HepG2 (cell line): Measurements from ENCODE around the gene CNNM2. TPM values are rescaled to one million over a fixed set of nuclear protein-coding genes. Genes with fewer than 3 reads are reported as not detected.
A peak's percentile ranks its signal among the peaks of the same experiment; 100 is the strongest.

Experiments
- ADNP ChIP-seq: sonication (generic); formaldehyde crosslinking; IDR thresholded peaks from 2 replicates; pipeline ENCODE4 v1.4.0; 2020; ENCODE audit warnings: missing genetic modification reagents
- AHDC1 ChIP-seq: sonication (generic); formaldehyde crosslinking; IDR thresholded peaks from 2 replicates; pipeline ENCODE4 v1.5.1; 2020; ENCODE audit warnings: mild to moderate bottlenecking, missing genetic modification reagents, borderline replicate concordance
- ELK4 ChIP-seq: sonication (generic); formaldehyde crosslinking; IDR thresholded peaks from 2 replicates; pipeline ENCODE4 v1.9.0; 2021; ENCODE audit warnings: missing genetic modification reagents, borderline replicate concordance
- IKZF1 ChIP-seq: fragments of 450-650 bp; IDR thresholded peaks from 2 replicates; pipeline ENCODE4 v1.7.1; 2016
- IKZF5 ChIP-seq: IDR thresholded peaks from 2 replicates; pipeline ENCODE4 v1.6.1; 2018; ENCODE audit warnings: missing genetic modification reagents, mild to moderate bottlenecking, missing compliant biosample characterization
- JUNB ChIP-seq: sonication (generic); formaldehyde crosslinking; IDR thresholded peaks from 2 replicates; pipeline ENCODE4 v1.8.0; 2022; ENCODE audit warnings: missing genetic modification reagents, mild to moderate bottlenecking, borderline replicate concordance
- KAT2B ChIP-seq: fragments of 150-350 bp; IDR thresholded peaks from 2 replicates; pipeline ENCODE4 v1.6.1; 2014; ENCODE audit warnings: low read depth, low read length, borderline replicate concordance
- KAT7 ChIP-seq: IDR thresholded peaks from 2 replicates; pipeline ENCODE4 v1.6.1; 2018; ENCODE audit warnings: borderline replicate concordance, missing compliant biosample characterization
- KDM4B ChIP-seq: sonication (generic); formaldehyde crosslinking; IDR thresholded peaks from 2 replicates; pipeline ENCODE4 v1.4.0; 2020; ENCODE audit warnings: missing genetic modification reagents
- KDM5B ChIP-seq: sonication (generic); formaldehyde crosslinking; IDR thresholded peaks from 2 replicates; pipeline ENCODE4 v1.4.0; 2020; ENCODE audit warnings: missing genetic modification reagents, mild to moderate bottlenecking, borderline replicate concordance
- KLF12 ChIP-seq: sonication (generic); formaldehyde crosslinking; IDR thresholded peaks from 2 replicates; pipeline ENCODE4 v1.4.0; 2020; ENCODE audit warnings: missing genetic modification reagents, borderline replicate concordance
- MAFG ChIP-seq: sonication (generic); formaldehyde crosslinking; IDR thresholded peaks from 2 replicates; pipeline ENCODE4 v1.5.1; 2020; ENCODE audit warnings: mild to moderate bottlenecking, missing genetic modification reagents
- SOX6 ChIP-seq, 2 experiments: fragments of 450-650 bp in 1 of 2; sonication (generic) in 1 of 2; formaldehyde crosslinking in 1 of 2; IDR thresholded peaks; 2 replicates each; pipeline versions ENCODE4 v1.4.0 to v1.6.1; 2017 to 2020; ENCODE audit warnings: antibody characterized with exemption in 1 of 2, mild to moderate bottlenecking in 1 of 2, missing genetic modification reagents in 1 of 2
- TAF1 ChIP-seq: sonication (generic); formaldehyde crosslinking; IDR thresholded peaks from 2 replicates; pipeline ENCODE4 v1.4.0; 2020; ENCODE audit warnings: missing genetic modification reagents
- ZHX1 ChIP-seq: sonication (generic); formaldehyde crosslinking; IDR thresholded peaks from 2 replicates; pipeline ENCODE4 v1.8.1; 2022; ENCODE audit warnings: low read depth, mild to moderate bottlenecking, missing genetic modification reagents
- ZNF292 ChIP-seq: sonication (generic); formaldehyde crosslinking; IDR thresholded peaks from 2 replicates; pipeline ENCODE4 v1.8.1; 2022; ENCODE audit warnings: mild to moderate bottlenecking, low read depth, missing genetic modification reagents, borderline replicate concordance
- ZNF510 ChIP-seq: sonication (generic); formaldehyde crosslinking; IDR thresholded peaks from 2 replicates; pipeline ENCODE4 v1.4.0; 2020; ENCODE audit warnings: low read depth, mild to moderate bottlenecking, missing genetic modification reagents
- polyA plus RNA-seq, 8 experiments: library from polyadenylated mRNA; depleted of rRNA in 3 of 8; stranded (reverse) in 7 of 8; unstranded in 1 of 8; fragments of >200 nt; fragmentation: Illumina TruSeq in 4 of 8; extraction: Trizol in 4 of 8; gene quantifications; 2 replicates each; pipeline versions ENCODE4 v1.2.1 to v1.2.3, GENCODE V29; 2011 to 2016; ENCODE audit warnings: low read depth in 4 of 8, missing spikeins in 1 of 8, mixed read lengths in 1 of 8; ENCODE audit not compliant: insufficient read depth in 1 of 8
- total RNA-seq, 5 experiments: library from RNA; depleted of rRNA; stranded (reverse); fragments of >200 nt; fragmentation: Illumina TruSeq; extraction: Trizol; gene quantifications; 2 replicates each; pipeline ENCODE4 v1.2.3, GENCODE V29; 2016; ENCODE audit warnings: low read depth in 1 of 5

The CNNM2 gene
- total and polyA plus RNA-seq, 2 of the 13 experiments (the other 11 are each of a cell fraction or from before 2014, with no cell fraction given) = 7.1 to 9.0 TPM

GRCh38 chr10:102869258-102870198 lies 48.6 kb upstream of the CNNM2 start, which contains the start of gene AS3MT (continued):
- TF ChIP-seq AHDC1 (CRISPR knock-in tag) = no peak
- 0 out of 2 replicates have a peak, but pooled peaks have one; percentile 29 for TF ChIP-seq ZHX1 (CRISPR knock-in tag)
- no peak for TF ChIP-seq IKZF1
- no peak; the same call in 1 of the 2 replicates for TF ChIP-seq ZNF292 (CRISPR knock-in tag)
- peak; percentile 66; the same call in 1 of the 2 replicates for TF ChIP-seq KLF12
- peak; percentile 47; the same call in 1 of the 2 replicates for TF ChIP-seq ZNF510
- 0 out of 2 replicates have a peak, but pooled peaks have one; percentile 29 for TF ChIP-seq ADNP (CRISPR knock-in tag)
- TF ChIP-seq ELK4 (CRISPR knock-in tag) = no peak
- TF ChIP-seq KDM5B (CRISPR knock-in tag) = peak; percentile 90
- TF ChIP-seq KAT2B = no peak
- peak; percentile 48 for TF ChIP-seq TAF1 (CRISPR knock-in tag)
- TF ChIP-seq SOX6 (IDR thresholded peaks at IDR 0.05) = no peak
- TF ChIP-seq SOX6 (CRISPR knock-in tag; IDR thresholded peaks at IDR 0.05) = peak; percentile 56
- TF ChIP-seq KAT7 = 0 out of 2 replicates have a peak, but pooled peaks have one; percentile 35
- TF ChIP-seq JUNB (CRISPR knock-in tag) = no peak
- TF ChIP-seq MAFG (CRISPR knock-in tag) = no peak
- TF ChIP-seq KDM4B (CRISPR knock-in tag) = 0 out of 2 replicates have a peak, but pooled peaks have one; percentile 25
- TF ChIP-seq IKZF5 (CRISPR knock-in tag) = no peak
